ENCODE data around the gene ZNF382.

ZNF382 gene

DNA sequence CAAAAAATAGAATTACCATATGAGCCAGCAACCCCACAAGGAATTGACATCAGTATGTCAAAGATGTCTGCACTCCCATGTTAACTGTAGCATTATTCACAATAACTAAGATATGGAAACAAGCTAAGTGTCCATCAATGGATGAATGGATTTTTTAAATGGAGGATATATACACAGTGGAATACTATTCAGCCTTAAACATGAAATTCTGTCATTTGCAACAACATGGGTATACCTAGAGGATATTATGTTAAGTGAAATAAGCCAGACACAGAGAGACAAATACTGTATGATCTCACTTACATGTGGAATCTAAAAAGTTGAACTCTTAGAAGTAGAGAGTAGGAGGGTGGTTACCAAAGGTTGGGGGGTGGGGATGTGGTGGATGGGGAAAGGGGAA lies 74.3 kb downstream of the ZNF382 start:
- DNase-seq (ENCODE audit: low read depth in 2 of 2, low spot score in 1 of 2): no peak
